ES-I3 (cell line): ENCODE results near the gene DPP8.
"Not testable (repeated sequence)": the region's sequence is repeated elsewhere in the genome, so short reads cannot be mapped to it uniquely, and the experiment has no call there.

Experiments
- H3K36me3 ChIP-seq: 2 replicates; pipeline ENCODE4 v1.6.1; 2013; ENCODE audit warnings: mild to moderate bottlenecking, low read length, control low read depth, moderate library complexity; ENCODE audit not compliant: insufficient read depth
- H3K4me1 ChIP-seq: 2 replicates; pipeline ENCODE4 v1.6.1; 2013; ENCODE audit warnings: mild to moderate bottlenecking, control low read depth, low read length; ENCODE audit not compliant: insufficient read depth
- H3K9ac ChIP-seq: 2 replicates; pipeline ENCODE4 v1.6.1; 2013; ENCODE audit warnings: low read depth, mild to moderate bottlenecking, low read length, moderate library complexity
- H3K9me3 ChIP-seq: 2 replicates; pipeline ENCODE4 v1.6.1; 2013; ENCODE audit warnings: mild to moderate bottlenecking, low read length, moderate library complexity; ENCODE audit not compliant: control insufficient read depth, insufficient read depth

The DPP8 gene

GRCh38 chr15:65410972-65411371 is 106.5 kb downstream of the DPP8 start:
- Histone ChIP-seq H3K4me1 (peaks cover 40% of the 10 kb centered on the region), H3K9me3 (no peaks in the 10 kb centered on the region), H3K36me3 (no peaks in the 10 kb centered on the region), H3K9ac (no peak overlapping the region)

- no peaks in the 10 kb centered on the region for H3K36me3 ChIP-seq
- no peaks in the 10 kb centered on the region for H3K9me3 ChIP-seq
- no peak overlapping the region for H3K9ac ChIP-seq
- H3K4me1 ChIP-seq: peaks cover 33% of the 10 kb centered on the region
These were observed 107.5 kb downstream of the DPP8 start for GRCh38 chr15:65410036-65410435.

GRCh38 chr15:65409036-65409631 is 108.4 kb downstream of the DPP8 start:
- Histone ChIP-seq H3K36me3 (no peaks in the 10 kb centered on the region), H3K9ac (no peak overlapping the region), H3K9me3 (no peaks in the 10 kb centered on the region), H3K4me1 (peaks cover 24% of the 10 kb centered on the region)

GRCh38 chr15:65408324-65409035 is 109.0 kb downstream of the DPP8 start:
- no peaks in the 10 kb centered on the region for H3K9me3 ChIP-seq
- H3K9ac ChIP-seq: no peak overlapping the region
- H3K36me3 ChIP-seq: no peaks in the 10 kb centered on the region
- peaks cover 28% of the 10 kb centered on the region for H3K4me1 ChIP-seq

- peaks cover 27% of the 10 kb centered on the region for H3K4me1 ChIP-seq
- no peaks in the 10 kb centered on the region for H3K9me3 ChIP-seq
- H3K9ac ChIP-seq: no peak overlapping the region
- no peaks in the 10 kb centered on the region for H3K36me3 ChIP-seq
These were observed 111.0 kb downstream of the DPP8 start for GRCh38 chr15:65406424-65407000.

- no peak overlapping the region for H3K9ac ChIP-seq
- peaks cover 25% of the 10 kb centered on the region for H3K4me1 ChIP-seq
- no peaks in the 10 kb centered on the region for H3K36me3 ChIP-seq
- H3K9me3 ChIP-seq: no peaks in the 10 kb centered on the region
These were observed 111.6 kb downstream of the DPP8 start for GRCh38 chr15:65405791-65406423.

GRCh38 chr15:65404186-65404872 is 113.2 kb downstream of the DPP8 start:
- H3K4me1 ChIP-seq: peaks cover 16% of the 10 kb centered on the region
- H3K9me3 ChIP-seq: no peaks in the 10 kb centered on the region
- H3K36me3 ChIP-seq: no peaks in the 10 kb centered on the region
- H3K9ac ChIP-seq: no peak overlapping the region

- Histone ChIP-seq H3K36me3 (no peaks in the 10 kb centered on the region), H3K4me1 (peaks cover 13% of the 10 kb centered on the region), H3K9me3 (no peaks in the 10 kb centered on the region), H3K9ac (no peak overlapping the region)
These were observed 114.5 kb downstream of the DPP8 start for GRCh38 chr15:65402961-65403360.

GRCh38 chr15:65401611-65402240 is 115.8 kb downstream of the DPP8 start:
- Histone ChIP-seq H3K4me1 (peaks cover 13% of the 10 kb centered on the region), H3K9me3 (no peaks in the 10 kb centered on the region), H3K36me3 (no peaks in the 10 kb centered on the region), H3K9ac (no peak overlapping the region)

GRCh38 chr15:65400760-65401610 is 116.5 kb downstream of the DPP8 start:
- Histone ChIP-seq H3K36me3 (no peaks in the 10 kb centered on the region), H3K9ac (no peak overlapping the region; the same call in 1 of the 2 replicates), H3K4me1 (peaks cover 13% of the 10 kb centered on the region), H3K9me3 (no peaks in the 10 kb centered on the region)

- peaks cover 13% of the 10 kb centered on the region for H3K4me1 ChIP-seq
- H3K9ac ChIP-seq: no peak overlapping the region
- H3K36me3 ChIP-seq: no peaks in the 10 kb centered on the region
- no peaks in the 10 kb centered on the region for H3K9me3 ChIP-seq
These were observed 117.5 kb downstream of the DPP8 start for GRCh38 chr15:65399997-65400396.

- no peak overlapping the region for H3K9ac ChIP-seq
- H3K4me1 ChIP-seq: peaks cover 13% of the 10 kb centered on the region
- no peaks in the 10 kb centered on the region for H3K36me3 ChIP-seq
- no peaks in the 10 kb centered on the region for H3K9me3 ChIP-seq
These were observed 118.3 kb downstream of the DPP8 start for GRCh38 chr15:65399001-65399706.

GRCh38 chr15:65398486-65398885 is 119.0 kb downstream of the DPP8 start:
- H3K9me3 ChIP-seq, H3K9ac ChIP-seq, H3K36me3 ChIP-seq, H3K4me1 ChIP-seq: not testable (repeated sequence)
